Activated naive CD8-positive, alpha-beta T cell (primary cell): ENCODE measurements around the gene SNTA1.
"Not testable (repeated sequence)": the region's sequence is repeated elsewhere in the genome, so short reads cannot be mapped to it uniquely, and the experiment has no call there.

Source experiments
- H3K27ac Mint-ChIP-seq: one replicate; pipeline ENCODE4 v1.8.0; 2021; ENCODE audit warnings: mixed read lengths
- H3K27me3 Mint-ChIP-seq: one replicate; pipeline ENCODE4 v1.8.0; 2021; ENCODE audit warnings: mixed read lengths
- H3K36me3 Mint-ChIP-seq: one replicate; pipeline ENCODE4 v1.8.0; 2021; ENCODE audit warnings: mixed read lengths
- H3K4me1 Mint-ChIP-seq: one replicate; pipeline ENCODE4 v1.8.0; 2021; ENCODE audit warnings: low read depth, mixed read lengths
- H3K4me3 Mint-ChIP-seq: one replicate; pipeline ENCODE4 v1.8.0; 2021; ENCODE audit warnings: mild to moderate bottlenecking, mixed read lengths
- H3K9me3 Mint-ChIP-seq: one replicate; pipeline ENCODE4 v1.8.0; 2021; ENCODE audit warnings: low read depth, mixed read lengths

The SNTA1 gene

DNA sequence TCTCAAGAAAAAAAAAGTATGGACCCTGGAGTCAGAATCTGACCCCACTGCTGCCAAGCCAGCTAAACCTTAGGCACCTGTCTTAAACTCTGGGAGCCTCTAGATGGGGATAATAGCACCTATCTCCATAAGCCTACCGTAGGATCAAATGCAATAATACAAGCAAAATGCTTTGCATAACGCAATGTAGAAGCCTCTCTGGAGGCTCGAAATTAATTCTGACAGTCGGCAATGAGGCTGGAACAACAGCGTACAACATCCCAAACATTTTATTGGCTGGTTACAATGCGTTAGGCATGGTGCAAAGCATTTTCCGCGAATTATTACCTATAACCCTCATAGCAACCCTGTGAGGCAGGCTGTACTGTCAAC, 42.8 kb downstream of the SNTA1 start:
- Mint-ChIP-seq H3K27ac (peak overlapping the region; percentile 92), H3K9me3 (no peaks in the 10 kb centered on the region), H3K36me3 (peaks cover 4% of the 10 kb centered on the region), H3K27me3 (no peaks in the 10 kb centered on the region), H3K4me1 (peaks cover 61% of the 10 kb centered on the region), H3K4me3 (peak overlapping the region; percentile 99)

DNA sequence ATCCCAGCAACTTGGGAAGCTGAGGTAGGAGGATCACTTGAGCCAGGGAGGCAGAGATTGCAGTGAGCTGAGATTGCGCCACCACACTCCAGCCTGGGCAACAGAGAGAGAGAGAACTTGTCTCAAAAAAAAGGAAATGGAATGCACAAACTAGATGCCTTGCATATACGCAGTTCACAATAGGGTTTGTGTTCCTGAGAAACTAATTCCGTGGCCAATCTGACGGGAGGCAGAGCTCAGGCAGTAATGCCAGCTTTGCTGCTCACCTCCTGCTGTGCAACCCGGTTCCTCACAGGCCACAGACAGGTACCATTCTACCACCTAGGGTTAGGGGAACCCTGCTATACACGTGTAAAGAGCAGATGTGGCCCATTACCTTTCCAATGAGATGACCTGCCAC, 43.6 kb downstream of the SNTA1 start:
- no peaks in the 10 kb centered on the region for H3K9me3 Mint-ChIP-seq
- H3K4me3 Mint-ChIP-seq = peak overlapping the region; percentile 99
- H3K4me1 Mint-ChIP-seq = peaks cover 61% of the 10 kb centered on the region
- no peak overlapping the region for H3K27ac Mint-ChIP-seq
- H3K36me3 Mint-ChIP-seq = peaks cover 4% of the 10 kb centered on the region
- no peaks in the 10 kb centered on the region for H3K27me3 Mint-ChIP-seq

DNA sequence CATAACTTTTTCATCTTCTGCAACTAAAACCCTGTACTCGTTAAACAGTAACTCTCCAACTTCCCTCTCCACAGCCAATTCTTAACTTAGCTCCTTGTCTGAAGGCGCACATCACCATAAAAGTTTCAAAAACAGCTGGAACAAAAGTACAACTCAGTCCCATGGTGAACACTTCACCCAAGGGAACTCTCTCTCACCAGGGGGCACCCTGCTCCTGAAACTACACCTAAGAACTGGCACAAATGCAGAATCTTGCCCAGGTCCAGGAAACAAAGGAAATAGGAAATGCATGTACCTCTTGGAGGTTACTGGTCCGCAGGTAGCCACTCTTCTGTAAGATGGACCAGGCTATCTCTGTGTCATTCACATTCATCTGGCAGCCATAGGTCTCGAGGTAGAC, 48.8 kb downstream of the SNTA1 start:
- peaks cover 10% of the 10 kb centered on the region for H3K36me3 Mint-ChIP-seq
- H3K9me3 Mint-ChIP-seq = no peaks in the 10 kb centered on the region
- H3K4me1 Mint-ChIP-seq = peaks cover 32% of the 10 kb centered on the region

DNA sequence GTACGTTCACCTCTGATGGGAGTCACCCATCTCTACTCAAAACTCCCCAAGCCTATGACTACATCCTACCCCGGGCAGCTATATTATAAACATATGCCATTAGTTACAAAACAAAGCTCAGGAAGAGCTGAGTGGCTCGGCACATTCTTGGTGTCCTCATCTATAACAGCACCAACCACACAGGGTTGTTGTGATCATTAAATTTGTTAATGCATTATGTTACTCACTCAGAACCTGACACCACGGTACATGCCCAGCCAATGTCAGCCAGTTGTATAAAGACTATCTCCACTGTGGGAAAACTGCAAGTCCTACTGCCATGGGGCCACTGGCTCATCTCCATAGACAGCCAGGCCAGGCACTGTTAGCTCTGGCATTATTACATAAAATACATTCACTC, 50.0 kb downstream of the SNTA1 start:
- no peak overlapping the region for H3K27ac Mint-ChIP-seq
- H3K9me3 Mint-ChIP-seq = no peaks in the 10 kb centered on the region
- peaks cover 24% of the 10 kb centered on the region for H3K4me1 Mint-ChIP-seq
- H3K27me3 Mint-ChIP-seq = no peaks in the 10 kb centered on the region
- no peak overlapping the region for H3K4me3 Mint-ChIP-seq
- H3K36me3 Mint-ChIP-seq = peaks cover 10% of the 10 kb centered on the region

More for the DNA sequence above, 48.8 kb downstream of the SNTA1 start:
- no peak overlapping the region for H3K4me3 Mint-ChIP-seq
- H3K27ac Mint-ChIP-seq = no peak overlapping the region
- H3K27me3 Mint-ChIP-seq = no peaks in the 10 kb centered on the region

DNA sequence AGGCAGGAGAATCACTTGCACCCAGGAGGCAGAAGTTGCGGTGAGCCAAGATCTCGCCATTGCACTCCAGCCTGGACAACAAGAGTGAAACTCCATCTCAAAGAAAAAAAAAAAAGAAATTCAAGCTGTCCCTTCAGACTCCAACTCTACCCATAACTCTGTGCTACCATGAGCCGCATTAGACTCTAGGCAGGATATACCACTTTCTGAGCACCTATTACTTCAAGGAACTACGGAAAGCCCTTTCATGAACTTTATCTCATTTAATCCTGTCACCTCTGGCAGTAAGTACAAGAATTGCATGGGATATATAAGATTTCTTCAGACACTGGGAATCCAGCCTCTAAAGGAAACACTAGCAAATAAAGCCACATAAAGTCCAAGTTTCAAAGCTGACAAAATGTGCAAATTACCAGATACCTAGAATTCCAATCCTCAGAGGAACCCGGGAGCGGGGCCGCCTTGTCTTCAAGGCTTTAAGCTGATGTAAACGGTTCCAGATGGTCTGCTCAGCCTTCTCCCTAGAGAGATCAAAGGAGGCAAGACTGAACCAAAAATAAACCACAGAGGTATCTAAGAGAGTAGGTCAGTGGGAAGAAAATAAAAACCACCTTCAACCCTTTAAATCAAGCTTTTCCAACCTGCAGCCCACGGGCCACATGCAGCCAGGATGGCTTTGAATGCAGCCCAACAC, 51.7 kb downstream of the SNTA1 start:
- no peaks in the 10 kb centered on the region for H3K9me3 Mint-ChIP-seq
- H3K36me3 Mint-ChIP-seq = peaks cover 10% of the 10 kb centered on the region
- peaks cover 10% of the 10 kb centered on the region for H3K4me1 Mint-ChIP-seq
- H3K27ac Mint-ChIP-seq = peak overlapping the region; percentile 6
- H3K4me3 Mint-ChIP-seq = no peak overlapping the region
- no peaks in the 10 kb centered on the region for H3K27me3 Mint-ChIP-seq

- H3K4me3 Mint-ChIP-seq, H3K27ac Mint-ChIP-seq, H3K9me3 Mint-ChIP-seq, H3K4me1 Mint-ChIP-seq, H3K27me3 Mint-ChIP-seq: not testable (repeated sequence)
- peaks cover 10% of the 10 kb centered on the region for H3K36me3 Mint-ChIP-seq
Observed at GRCh38 chr20:33389326-33389725, 54.2 kb downstream of the SNTA1 start.

GRCh38 chr20:33388268-33388667, 55.3 kb downstream of the SNTA1 start:
- no peaks in the 10 kb centered on the region for H3K27me3 Mint-ChIP-seq
- no peak overlapping the region for H3K27ac Mint-ChIP-seq
- H3K4me3 Mint-ChIP-seq = no peak overlapping the region
- H3K9me3 Mint-ChIP-seq = no peaks in the 10 kb centered on the region
- H3K4me1 Mint-ChIP-seq = no peaks in the 10 kb centered on the region
- H3K36me3 Mint-ChIP-seq = peaks cover 6% of the 10 kb centered on the region

- no peaks in the 10 kb centered on the region for H3K9me3 Mint-ChIP-seq
- H3K4me1 Mint-ChIP-seq = no peaks in the 10 kb centered on the region
- peaks cover 3% of the 10 kb centered on the region for H3K36me3 Mint-ChIP-seq
- no peak overlapping the region for H3K4me3 Mint-ChIP-seq
- no peak overlapping the region for H3K27ac Mint-ChIP-seq
- no peaks in the 10 kb centered on the region for H3K27me3 Mint-ChIP-seq
Observed at GRCh38 chr20:33387177-33387576, 56.4 kb downstream of the SNTA1 start.

DNA sequence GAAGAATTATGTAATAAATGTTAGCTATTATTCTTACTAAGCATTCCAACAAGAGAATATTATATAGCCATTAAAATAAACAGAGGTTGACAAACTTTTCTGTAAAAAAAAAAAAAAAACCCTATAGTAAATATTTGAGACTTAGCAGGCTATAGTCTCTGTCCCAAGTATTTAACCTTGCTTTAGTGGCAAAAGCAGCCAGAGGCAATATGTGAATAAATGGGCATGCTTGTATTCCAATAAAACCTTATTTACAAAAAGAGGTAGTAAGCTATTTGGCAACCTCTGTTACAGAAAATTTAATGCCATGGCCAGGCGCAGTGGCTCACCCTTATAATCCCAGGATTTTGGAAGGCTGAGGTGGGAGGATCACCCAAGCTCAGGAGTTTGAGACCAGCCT, 56.9 kb downstream of the SNTA1 start:
- Mint-ChIP-seq H3K27ac (no peak overlapping the region), H3K27me3 (no peaks in the 10 kb centered on the region), H3K4me1 (no peaks in the 10 kb centered on the region), H3K9me3 (no peaks in the 10 kb centered on the region), H3K36me3 (peaks cover 3% of the 10 kb centered on the region), H3K4me3 (no peak overlapping the region)

DNA sequence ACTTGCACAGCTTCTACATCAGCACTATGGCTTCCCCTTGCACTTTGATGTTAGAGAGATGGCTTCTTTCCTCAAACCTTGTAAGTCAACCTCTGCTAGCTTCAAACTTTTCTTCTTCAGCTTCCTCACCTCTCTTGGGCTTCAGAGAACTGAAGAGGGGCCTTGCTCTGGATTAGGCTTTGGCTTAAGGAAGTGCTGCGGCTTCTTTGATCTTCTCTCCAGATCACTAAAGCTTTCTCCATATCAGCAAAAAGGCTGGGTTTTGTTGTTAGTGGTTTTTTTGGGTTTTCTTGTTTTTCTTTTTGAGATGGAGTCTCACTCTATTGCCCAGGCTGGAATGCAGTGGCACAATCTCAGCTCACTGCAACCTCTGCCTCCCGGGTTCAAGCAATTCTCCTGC, 66.2 kb downstream of the SNTA1 start:
- Mint-ChIP-seq H3K36me3 (peaks cover 4% of the 10 kb centered on the region), H3K27me3 (no peaks in the 10 kb centered on the region), H3K9me3 (no peaks in the 10 kb centered on the region), H3K27ac (no peak overlapping the region), H3K4me3 (no peak overlapping the region), H3K4me1 (peaks cover 9% of the 10 kb centered on the region)

- H3K9me3 Mint-ChIP-seq = no peaks in the 10 kb centered on the region
- H3K27me3 Mint-ChIP-seq = no peaks in the 10 kb centered on the region
- peaks cover 8% of the 10 kb centered on the region for H3K36me3 Mint-ChIP-seq
- H3K4me1 Mint-ChIP-seq = peaks cover 11% of the 10 kb centered on the region
- H3K27ac Mint-ChIP-seq = no peak overlapping the region
- no peak overlapping the region for H3K4me3 Mint-ChIP-seq
Observed at GRCh38 chr20:33373735-33374605, 69.6 kb downstream of the SNTA1 start.

DNA sequence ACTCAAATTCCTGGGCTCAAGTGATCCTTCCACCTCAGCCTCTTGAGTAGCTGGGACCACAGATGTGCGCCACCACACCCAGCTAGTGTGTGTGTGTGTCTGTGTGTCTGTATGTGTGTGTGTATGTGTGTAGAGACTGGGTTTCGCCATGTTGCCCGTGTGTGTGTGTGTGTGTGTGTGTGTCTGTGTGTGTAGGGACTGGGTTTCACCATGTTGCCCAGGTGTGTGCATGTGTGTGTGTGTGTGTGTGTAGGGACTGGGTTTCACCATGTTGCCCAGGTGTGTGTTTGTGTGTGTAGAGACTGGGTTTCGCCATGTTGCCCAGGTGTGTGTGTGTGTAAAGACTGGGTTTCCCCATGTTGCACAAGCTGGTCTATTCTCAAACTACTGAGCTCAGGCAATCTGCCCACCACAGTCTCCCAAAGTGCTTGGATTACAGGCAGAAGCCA, 70.5 kb downstream of the SNTA1 start:
- Mint-ChIP-seq H3K27ac (no peak overlapping the region), H3K9me3 (no peaks in the 10 kb centered on the region), H3K36me3 (peaks cover 8% of the 10 kb centered on the region), H3K4me3 (no peak overlapping the region), H3K4me1 (peaks cover 5% of the 10 kb centered on the region), H3K27me3 (no peaks in the 10 kb centered on the region)

GRCh38 chr20:33370291-33370690, 73.3 kb downstream of the SNTA1 start:
- H3K4me1 Mint-ChIP-seq = peaks cover 2% of the 10 kb centered on the region
- H3K27me3 Mint-ChIP-seq = no peaks in the 10 kb centered on the region
- H3K4me3 Mint-ChIP-seq = no peak overlapping the region
- peaks cover 16% of the 10 kb centered on the region for H3K36me3 Mint-ChIP-seq
- no peak overlapping the region for H3K27ac Mint-ChIP-seq
- H3K9me3 Mint-ChIP-seq = no peaks in the 10 kb centered on the region

GRCh38 chr20:33362898-33363297, 80.7 kb downstream of the SNTA1 start:
- H3K36me3 Mint-ChIP-seq = peaks cover 11% of the 10 kb centered on the region
- H3K9me3 Mint-ChIP-seq = no peaks in the 10 kb centered on the region
- H3K4me1 Mint-ChIP-seq = no peaks in the 10 kb centered on the region
- H3K27me3 Mint-ChIP-seq = no peaks in the 10 kb centered on the region
- no peak overlapping the region for H3K27ac Mint-ChIP-seq
- no peak overlapping the region for H3K4me3 Mint-ChIP-seq

DNA sequence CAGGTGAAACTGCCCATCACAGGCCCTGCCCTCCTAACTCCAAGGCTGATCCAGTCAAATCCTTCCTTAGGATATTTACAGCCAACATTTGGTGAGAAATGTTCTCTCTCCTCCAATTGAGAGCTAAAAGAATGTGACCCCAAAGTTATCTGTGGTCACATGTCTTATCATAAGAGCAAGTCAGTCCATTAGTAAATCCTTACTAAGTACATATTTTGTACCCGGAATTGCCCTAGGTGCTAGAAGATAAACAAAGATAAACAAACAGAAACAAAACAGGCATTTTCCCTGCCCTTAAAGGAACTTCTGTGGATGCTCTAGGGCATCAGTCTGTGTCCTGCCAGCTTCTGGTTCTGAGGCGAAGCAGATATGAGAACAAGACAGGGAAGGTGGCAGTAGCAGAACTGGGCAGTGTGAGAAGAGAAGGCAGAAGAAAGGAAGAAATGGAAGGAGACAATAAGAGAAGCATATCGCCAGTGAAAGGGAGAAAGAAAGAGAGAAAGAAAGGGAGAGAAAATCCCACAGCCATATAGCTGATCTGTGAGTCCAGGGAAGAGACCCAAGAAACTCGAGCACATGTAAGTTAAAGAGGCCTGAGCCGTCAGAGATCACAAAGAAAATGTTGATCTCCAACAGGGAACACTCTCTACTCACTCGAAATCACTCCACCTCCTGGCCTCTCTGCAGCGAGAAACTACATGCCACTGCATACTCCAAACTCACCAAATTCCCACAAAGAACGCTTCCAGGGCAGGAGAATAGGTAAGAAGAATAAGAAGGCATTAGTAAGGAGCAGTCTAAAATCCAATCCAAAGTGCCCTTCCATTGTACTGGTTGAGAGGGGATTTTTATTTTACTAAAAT, 83.9 kb downstream of the SNTA1 start:
- Mint-ChIP-seq H3K27me3 (no peaks in the 10 kb centered on the region), H3K27ac (no peak overlapping the region), H3K36me3 (peaks cover 4% of the 10 kb centered on the region), H3K4me1 (no peaks in the 10 kb centered on the region), H3K4me3 (no peak overlapping the region), H3K9me3 (no peaks in the 10 kb centered on the region)
